SH-SY5Y (cell line): ENCODE results near the gene HPCAL1.

Source experiments
- GATA2 ChIP-seq: IDR thresholded peaks from 2 replicates; pipeline ENCODE4 v1.6.1; 2011; ENCODE audit warnings: mild to moderate bottlenecking, low read depth, low read length
- GATA3 ChIP-seq: IDR thresholded peaks from 2 replicates; pipeline ENCODE4 v1.6.1; 2011; ENCODE audit warnings: low read depth, mild to moderate bottlenecking, low read length, moderate library complexity

- TF ChIP-seq GATA2 (no peak), GATA3 (no peak)
Measured at GRCh38 chr2:10352972-10353371, 50.3 kb downstream of the HPCAL1 start.
